SKM-1 (cell line): ENCODE measurements around the gene DCTN2.
"Not testable (repeated sequence)": the region's sequence is repeated elsewhere in the genome, so short reads cannot be mapped to it uniquely, and the experiment has no call there.

Source experiments
- DNase-seq: peaks from one replicate; lab custom pipeline; 2025; ENCODE audit not compliant: unreplicated experiment; lab: John Stamatoyannopoulos, UW

Gene DCTN2

DNA sequence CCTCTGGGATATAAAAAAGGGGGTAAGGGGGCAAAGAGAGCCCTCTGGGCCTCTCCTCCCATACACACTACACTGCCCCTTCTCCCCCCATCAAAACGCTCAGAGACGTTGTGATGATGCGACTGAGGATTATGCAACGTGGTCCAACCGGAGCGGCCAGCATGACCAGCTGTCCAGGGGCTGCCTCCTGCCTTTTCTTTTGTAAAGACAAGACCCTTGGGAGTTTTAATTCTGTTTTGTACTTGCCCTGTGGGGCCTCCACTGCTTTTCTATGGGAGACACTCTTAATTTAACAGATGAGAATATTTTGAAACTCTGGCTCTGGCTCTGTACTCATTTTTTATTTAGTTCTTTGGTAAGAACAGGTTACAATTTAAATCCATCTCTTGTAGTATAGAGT is 17.2 kb downstream of the DCTN2 start:
- DNase-seq, result no peak

DNA sequence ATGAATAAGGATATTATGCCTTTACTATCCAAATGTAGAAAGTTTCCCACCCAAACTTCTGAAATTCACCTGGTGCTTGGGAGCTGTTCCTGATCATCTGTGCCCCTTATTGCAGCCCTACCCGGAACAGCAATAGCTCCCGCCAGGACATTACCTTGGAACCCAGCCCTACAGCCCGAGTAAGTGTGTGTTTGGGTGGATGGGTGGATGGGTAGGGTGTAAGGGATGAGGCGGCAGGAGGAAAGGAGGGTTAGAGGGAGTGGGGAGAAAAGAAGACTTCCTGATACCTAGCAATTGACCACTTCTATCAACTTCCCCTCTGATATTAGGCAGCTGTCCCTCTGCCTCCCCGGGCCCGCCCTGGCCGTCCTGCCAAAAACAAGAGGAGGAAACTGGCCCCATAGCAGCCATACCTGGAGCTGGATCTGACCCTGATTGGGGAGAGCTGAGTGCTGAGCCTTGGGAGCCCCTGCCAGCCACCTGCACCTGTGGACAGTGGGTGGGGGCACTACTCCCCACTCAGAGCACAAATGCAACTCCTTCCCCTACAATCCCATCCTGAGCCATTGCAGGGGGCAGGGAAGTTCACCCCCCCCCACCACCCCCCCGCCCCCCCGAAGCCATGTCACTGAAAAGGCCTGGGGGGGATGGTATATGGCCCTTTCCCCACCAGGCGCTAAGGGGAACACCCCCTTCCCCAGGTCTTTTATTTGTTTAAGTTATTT is 18.0 kb downstream of the DCTN2 start:
- no peak for DNase-seq

- no peak for DNase-seq
Observed at GRCh38 chr12:57528176-57528575, 18.8 kb downstream of the DCTN2 start.

GRCh38 chr12:57527184-57527583 is 19.8 kb downstream of the DCTN2 start:
- DNase-seq, result no peak

- no peak for DNase-seq
Observed at GRCh38 chr12:57526477-57527126, 20.4 kb downstream of the DCTN2 start.

GRCh38 chr12:57525615-57526383 is 21.2 kb downstream of the DCTN2 start:
- DNase-seq, result no peak

DNA sequence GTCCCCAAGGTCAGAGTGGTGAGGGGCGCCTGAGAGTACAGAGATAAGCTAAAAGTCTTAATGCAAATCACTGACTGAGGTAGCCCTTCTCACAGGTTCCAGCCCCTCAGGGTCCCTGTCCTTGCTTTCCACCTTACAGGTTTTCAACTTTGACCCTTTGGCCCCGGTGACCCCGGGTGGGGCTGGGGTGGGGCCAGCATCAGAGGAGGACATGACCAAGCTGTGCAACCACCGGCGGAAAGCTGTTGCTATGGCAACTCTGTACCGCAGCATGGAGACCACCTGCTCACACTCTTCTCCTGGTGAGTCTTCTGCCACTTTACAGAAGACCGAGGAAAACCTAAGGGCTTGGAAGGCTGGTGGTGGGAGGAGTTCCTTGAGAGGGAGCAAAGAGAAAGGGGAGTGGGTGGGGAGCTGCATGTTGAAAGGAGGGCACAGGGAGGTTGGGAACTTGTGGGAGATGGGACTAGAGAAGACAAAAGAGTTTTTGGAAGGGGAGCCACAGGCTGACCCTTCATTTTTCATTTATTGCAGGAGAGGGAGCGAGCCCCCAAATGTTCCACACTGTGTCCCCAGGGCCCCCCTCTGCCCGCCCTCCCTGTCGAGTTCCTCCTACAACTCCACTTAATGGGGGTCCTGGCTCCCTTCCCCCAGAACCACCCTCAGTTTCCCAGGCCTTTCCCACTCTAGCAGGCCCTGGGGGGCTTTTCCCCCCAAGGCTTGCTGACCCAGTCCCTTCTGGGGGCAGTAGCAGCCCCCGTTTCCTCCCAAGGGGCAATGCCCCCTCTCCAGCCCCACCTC is 22.0 kb downstream of the DCTN2 start:
- no peak for DNase-seq

DNA sequence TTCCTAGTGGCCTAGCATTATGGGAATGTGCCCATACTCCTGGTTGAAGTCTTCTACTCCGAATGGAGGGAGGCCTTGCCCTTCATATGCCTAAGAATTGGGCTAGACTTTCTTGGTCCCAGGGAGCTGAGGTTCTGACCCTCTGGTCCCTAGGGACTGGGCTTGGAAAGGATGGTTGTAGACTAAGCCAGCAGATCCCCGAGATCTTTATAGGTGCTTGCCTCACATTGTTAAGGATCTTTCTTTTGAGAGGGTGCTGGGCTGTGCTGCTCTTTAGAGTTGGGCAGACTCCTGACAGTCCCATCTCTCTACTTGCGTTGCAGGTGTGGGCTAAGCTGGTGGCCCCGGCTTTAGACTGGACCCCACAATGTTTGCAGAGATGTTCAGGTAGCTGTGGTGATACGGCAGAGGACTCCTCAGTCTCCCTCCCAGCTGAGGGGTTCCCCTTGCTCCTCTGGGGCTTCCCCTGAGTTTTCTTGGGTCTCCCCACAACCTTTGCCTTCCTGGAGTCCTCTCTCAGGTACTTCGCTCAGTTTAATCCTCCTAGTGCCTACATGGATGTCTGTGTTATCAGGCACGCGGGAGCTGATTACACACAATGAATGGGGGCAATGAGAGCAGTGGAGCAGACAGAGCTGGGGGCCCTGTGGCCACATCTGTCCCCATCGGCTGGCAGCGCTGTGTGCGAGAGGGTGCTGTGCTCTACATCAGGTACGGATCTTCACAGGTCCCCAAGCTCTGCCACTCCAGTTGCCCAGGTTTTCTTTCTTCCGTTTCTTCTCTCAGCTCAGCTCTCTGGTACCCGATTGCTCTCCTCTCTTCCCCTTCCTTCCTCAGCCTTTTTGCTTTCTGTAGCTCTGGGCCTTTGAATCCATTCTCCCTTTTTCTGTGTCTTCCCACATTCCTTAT is 23.0 kb downstream of the DCTN2 start:
- no peak for DNase-seq

DNA sequence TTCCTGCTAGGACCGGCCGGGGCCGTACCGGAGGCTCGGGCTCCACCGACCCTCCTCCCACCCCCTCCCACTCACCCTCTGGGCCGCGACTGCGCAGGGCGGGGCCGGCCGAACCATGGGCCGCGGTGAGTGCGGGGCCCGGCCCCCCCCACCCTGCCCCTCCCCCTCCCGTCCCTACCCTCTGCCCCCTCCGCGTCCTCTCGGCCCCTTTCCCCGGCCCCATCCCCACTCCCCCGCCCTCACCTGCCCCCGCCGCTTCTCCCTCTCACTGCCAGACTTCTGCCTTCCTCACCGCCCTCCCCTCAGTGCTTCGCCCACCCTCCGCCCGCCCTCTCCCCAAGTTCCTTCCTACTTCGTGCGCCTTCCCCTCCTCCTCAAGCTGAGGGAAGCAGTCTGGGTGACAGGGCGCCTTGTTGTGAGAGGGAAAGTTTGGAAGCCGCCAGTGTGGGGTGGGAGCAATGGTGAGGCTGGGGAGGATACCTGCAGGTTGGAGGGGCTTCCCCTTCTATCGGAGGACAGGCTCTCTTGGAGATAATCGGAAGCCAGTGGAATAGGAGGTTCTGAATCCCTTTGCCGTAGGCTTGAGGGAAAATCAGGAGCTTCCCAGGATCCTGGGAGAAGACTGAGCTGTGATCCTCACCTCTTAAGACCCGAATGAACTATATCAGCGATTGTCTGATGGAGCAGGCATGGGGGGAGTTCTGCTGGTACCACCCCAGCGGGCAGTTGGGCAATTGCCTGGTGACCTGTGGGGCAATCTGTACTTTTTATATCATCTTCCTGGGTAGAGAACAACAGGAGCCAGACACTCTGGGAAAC is 23.9 kb downstream of the DCTN2 start:
- DNase-seq, result peak; percentile 24

GRCh38 chr12:57522011-57522886 is 24.7 kb downstream of the DCTN2 start, which contains the start of gene MBD6:
Gene MBD6 (plus strand): TSS chr12:57522824. CDS start chr12:57524304, 1,480 bp downstream.
- peak; percentile 24 for DNase-seq

GRCh38 chr12:57521525-57522010 is 25.4 kb downstream of the DCTN2 start:
- DNase-seq, result no peak

- peak; percentile 77 for DNase-seq
Observed at GRCh38 chr12:57520053-57520818, 26.8 kb downstream of the DCTN2 start, which contains the start of gene DDIT3. Gene DDIT3 (minus strand): TSS chr12:57520514. CDS start chr12:57517406, 3,108 bp downstream.

GRCh38 chr12:57519796-57520052 is 27.3 kb downstream of the DCTN2 start:
- DNase-seq, result no peak

DNA sequence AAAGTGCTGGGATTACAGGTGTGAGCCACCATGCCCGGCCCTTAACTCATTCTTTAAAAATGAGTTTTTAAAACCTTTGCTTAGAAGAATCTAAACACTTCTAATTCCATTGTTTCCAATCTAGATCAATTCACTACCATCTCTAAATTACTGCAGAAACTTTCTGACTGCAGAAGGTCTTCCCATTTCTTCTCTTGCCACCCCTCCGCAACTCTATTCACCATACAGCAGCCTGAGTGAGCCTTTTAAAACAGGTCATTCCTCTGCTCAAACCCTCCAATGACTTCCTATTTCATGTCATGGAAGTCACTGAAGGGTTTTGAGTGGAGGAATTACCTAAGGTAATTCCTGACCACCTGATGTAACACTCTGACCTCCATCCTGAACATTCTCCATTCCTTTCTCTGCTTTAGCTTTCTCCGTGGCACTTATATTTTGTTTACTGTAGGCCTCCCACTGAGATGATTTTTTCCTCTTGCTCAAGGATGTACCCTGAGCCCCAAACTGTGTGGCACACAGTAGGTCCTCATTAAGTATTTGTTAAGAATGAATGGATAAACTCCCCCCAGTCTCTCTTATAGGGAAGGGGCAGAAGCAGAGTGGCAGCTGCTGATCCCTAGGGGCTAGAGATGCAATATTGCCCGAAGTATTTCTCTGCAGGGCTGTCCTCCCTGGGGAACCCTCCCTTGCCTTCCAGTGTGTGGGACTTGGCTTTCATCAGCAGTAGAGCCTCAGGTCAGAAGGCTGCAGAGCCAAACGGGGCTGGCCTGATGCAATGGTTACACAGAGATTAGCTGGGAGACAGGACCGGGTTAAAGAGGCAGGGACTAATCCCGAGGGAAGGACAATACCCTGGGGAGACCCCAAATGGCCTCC is 27.8 kb downstream of the DCTN2 start:
- DNase-seq, result no peak

GRCh38 chr12:57518176-57518919 is 28.6 kb downstream of the DCTN2 start:
- DNase-seq, result no peak

- not testable (repeated sequence) for DNase-seq
Observed at GRCh38 chr12:57517718-57518117, 29.3 kb downstream of the DCTN2 start.
